IPS-15b (cell line): ENCODE results near the gene NRSN2.

Source experiments
- H3K27me3 ChIP-seq: one replicate; pipeline ENCODE4 v1.6.1; 2013; ENCODE audit warnings: low read length; ENCODE audit not compliant: control insufficient read depth, insufficient read depth
- H3K36me3 ChIP-seq: one replicate; pipeline ENCODE4 v1.6.1; 2013; ENCODE audit warnings: low read length; ENCODE audit not compliant: control insufficient read depth, insufficient read depth
- H3K4me1 ChIP-seq: one replicate; pipeline ENCODE4 v1.6.1; 2013; ENCODE audit warnings: mild to moderate bottlenecking, low read length; ENCODE audit not compliant: control insufficient read depth, insufficient read depth
- H3K4me3 ChIP-seq: one replicate; pipeline ENCODE4 v1.5.1; 2013; ENCODE audit warnings: low read depth, low read length
- H3K9ac ChIP-seq: one replicate; pipeline ENCODE4 v1.6.1; 2013; ENCODE audit warnings: low read depth, mild to moderate bottlenecking, low read length
- H3K9me3 ChIP-seq: one replicate; pipeline ENCODE4 v1.6.1; 2013; ENCODE audit warnings: mild to moderate bottlenecking, low read length; ENCODE audit not compliant: control insufficient read depth, insufficient read depth

The NRSN2 gene

DNA sequence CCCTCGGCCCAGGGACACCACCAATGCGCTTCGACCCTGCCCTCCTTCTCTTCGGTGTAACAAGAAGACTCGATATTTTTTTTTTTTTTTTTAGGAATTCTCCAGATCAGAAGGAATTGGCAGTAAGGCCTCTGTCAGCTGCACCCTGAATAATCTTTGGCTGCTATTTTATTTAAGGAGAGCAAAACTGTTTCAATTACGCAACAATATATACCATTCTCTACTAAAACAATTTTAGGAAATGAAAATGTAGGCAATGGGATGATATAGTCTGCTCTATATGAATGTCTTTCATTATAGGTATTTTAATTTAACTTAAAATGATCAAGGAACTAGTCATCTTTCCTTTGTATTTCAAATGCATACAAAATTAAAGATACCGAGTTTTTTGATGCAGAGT, 36.3 kb upstream of the NRSN2 start:
- Histone ChIP-seq H3K27me3 (no peaks in the 10 kb centered on the region), H3K9ac (no peak overlapping the region), H3K4me3 (no peak overlapping the region), H3K36me3 (no peaks in the 10 kb centered on the region), H3K9me3 (no peaks in the 10 kb centered on the region), H3K4me1 (peaks cover 3% of the 10 kb centered on the region)

DNA sequence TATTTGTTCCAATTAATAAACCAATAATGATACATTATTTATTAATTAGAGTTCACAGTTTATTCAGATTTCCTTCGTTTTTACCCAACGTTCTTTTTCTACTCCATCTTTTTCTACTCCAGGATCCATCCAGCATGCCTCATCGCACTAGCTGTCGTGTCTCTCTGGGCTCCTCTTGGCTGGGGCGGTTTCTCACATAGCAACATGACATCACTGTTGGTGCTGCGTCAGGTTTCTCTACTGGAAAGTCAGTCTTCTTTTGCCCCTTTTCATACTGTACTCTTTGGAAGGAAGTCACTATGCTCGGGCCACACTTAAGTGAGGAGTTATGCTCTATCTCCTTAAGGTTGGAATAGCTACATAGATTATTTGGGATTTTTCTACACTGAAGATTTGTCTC, 35.3 kb upstream of the NRSN2 start:
- H3K36me3 ChIP-seq, result no peaks in the 10 kb centered on the region
- no peak overlapping the region for H3K9ac ChIP-seq
- H3K9me3 ChIP-seq, result no peaks in the 10 kb centered on the region
- H3K27me3 ChIP-seq, result no peaks in the 10 kb centered on the region
- H3K4me3 ChIP-seq, result no peak overlapping the region
- peaks cover 3% of the 10 kb centered on the region for H3K4me1 ChIP-seq

GRCh38 chr20:312067-312466, 34.8 kb upstream of the NRSN2 start:
- Histone ChIP-seq H3K4me3 (no peak overlapping the region), H3K9me3 (no peaks in the 10 kb centered on the region), H3K36me3 (no peaks in the 10 kb centered on the region), H3K27me3 (no peaks in the 10 kb centered on the region), H3K4me1 (peaks cover 3% of the 10 kb centered on the region), H3K9ac (no peak overlapping the region)

DNA sequence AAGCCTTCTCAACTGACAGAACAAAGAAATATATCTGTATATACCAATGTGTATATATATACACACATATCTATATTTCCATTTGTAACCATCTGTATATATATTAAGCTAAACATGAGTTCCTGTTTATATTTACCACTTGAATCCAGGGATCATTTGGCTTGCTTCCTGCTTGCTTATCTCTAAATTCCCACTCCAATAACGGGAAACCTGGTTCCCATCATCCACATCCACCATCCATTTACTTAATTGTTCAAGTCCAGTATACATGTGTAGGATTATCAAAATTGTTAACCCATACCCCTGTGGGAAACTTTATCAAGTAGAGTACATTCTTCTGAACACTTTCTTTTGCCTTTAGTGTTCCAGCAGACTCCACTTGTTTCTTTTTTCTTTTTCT, 34.0 kb upstream of the NRSN2 start:
- H3K9me3 ChIP-seq, result no peaks in the 10 kb centered on the region
- H3K4me3 ChIP-seq, result no peak overlapping the region
- peaks cover 3% of the 10 kb centered on the region for H3K4me1 ChIP-seq
- H3K9ac ChIP-seq, result no peak overlapping the region
- H3K36me3 ChIP-seq, result no peaks in the 10 kb centered on the region
- H3K27me3 ChIP-seq, result no peaks in the 10 kb centered on the region

DNA sequence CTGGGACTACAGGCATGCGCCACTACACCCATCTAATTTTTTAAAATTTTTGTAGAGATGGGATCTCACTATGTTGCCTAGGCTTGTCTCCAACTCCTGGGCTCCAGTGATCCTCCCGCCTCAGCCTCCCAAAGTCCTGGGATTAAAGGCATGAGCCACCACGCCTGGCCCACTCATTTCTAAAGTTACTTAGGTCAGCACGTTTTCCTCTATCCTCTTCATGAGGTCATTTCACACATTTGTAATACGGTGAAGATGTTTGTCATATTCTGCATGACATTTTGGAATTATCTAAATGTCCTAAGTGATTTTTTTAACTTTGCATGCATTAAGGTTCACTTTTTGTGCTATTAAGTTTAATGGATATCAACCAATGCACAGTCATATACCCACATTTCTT, 33.5 kb upstream of the NRSN2 start:
- Histone ChIP-seq H3K9ac (no peak overlapping the region), H3K27me3 (no peaks in the 10 kb centered on the region)

GRCh38 chr20:313948-314347, 33.0 kb upstream of the NRSN2 start:
- H3K4me3 ChIP-seq, result no peak overlapping the region
- no peaks in the 10 kb centered on the region for H3K9me3 ChIP-seq
- no peak overlapping the region for H3K9ac ChIP-seq
- peaks cover 3% of the 10 kb centered on the region for H3K4me1 ChIP-seq
- H3K27me3 ChIP-seq, result no peaks in the 10 kb centered on the region
- no peaks in the 10 kb centered on the region for H3K36me3 ChIP-seq

More for the DNA sequence above, 33.5 kb upstream of the NRSN2 start:
- H3K4me3 ChIP-seq, result no peak overlapping the region
- no peaks in the 10 kb centered on the region for H3K36me3 ChIP-seq
- H3K9me3 ChIP-seq, result no peaks in the 10 kb centered on the region
- peaks cover 3% of the 10 kb centered on the region for H3K4me1 ChIP-seq

GRCh38 chr20:316316-317068, 30.4 kb upstream of the NRSN2 start:
- Histone ChIP-seq H3K4me1 (no peaks in the 10 kb centered on the region), H3K36me3 (no peaks in the 10 kb centered on the region), H3K4me3 (no peak overlapping the region), H3K9me3 (no peaks in the 10 kb centered on the region), H3K9ac (no peak overlapping the region), H3K27me3 (no peaks in the 10 kb centered on the region)

DNA sequence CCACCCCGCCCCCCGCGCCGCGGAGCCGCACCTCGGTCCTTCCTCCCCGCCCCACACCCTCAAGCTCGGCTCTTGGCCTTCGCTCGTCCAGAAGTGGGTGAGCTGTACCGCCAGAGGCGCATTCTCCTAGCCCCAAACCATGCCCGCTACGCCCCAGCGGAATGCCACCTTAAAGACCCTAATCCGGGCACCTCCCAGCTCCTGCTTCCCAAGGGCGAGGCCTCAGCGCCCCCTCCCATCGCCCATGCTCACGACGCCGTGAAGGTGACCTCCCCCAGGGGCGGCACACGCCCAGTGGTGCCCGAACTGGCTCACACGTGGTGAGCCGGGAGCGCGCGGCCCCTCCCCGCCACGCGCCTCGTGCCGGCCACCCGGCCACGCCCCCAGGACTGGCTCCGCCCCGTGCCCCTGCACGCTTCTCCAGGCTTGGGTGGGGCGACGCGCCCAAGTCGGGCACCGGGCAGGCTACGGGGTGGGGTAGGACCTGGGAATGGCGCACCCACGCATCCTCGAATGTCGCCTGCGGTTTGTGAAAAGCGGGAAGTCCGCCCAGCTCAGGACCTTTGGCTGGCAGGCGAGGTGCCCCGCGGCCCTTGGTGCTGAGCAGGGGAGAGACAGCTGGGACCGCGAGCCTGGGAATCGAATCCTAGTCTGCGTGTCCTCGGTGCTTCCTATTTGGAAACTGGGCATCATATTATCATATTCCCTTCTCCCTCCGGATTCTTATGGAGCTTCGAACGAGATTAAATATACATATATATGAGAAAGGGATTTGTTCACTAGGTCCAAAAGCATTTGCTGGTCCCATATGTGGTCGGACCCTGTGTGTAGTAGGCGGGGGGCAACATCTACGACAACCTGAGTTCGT, 22.5 kb upstream of the NRSN2 start:
- Histone ChIP-seq H3K36me3 (no peaks in the 10 kb centered on the region), H3K9me3 (no peaks in the 10 kb centered on the region), H3K27me3 (no peaks in the 10 kb centered on the region), H3K4me3 (peak overlapping the region; percentile 81), H3K9ac (peak overlapping the region; percentile 83), H3K4me1 (peaks cover 12% of the 10 kb centered on the region)

DNA sequence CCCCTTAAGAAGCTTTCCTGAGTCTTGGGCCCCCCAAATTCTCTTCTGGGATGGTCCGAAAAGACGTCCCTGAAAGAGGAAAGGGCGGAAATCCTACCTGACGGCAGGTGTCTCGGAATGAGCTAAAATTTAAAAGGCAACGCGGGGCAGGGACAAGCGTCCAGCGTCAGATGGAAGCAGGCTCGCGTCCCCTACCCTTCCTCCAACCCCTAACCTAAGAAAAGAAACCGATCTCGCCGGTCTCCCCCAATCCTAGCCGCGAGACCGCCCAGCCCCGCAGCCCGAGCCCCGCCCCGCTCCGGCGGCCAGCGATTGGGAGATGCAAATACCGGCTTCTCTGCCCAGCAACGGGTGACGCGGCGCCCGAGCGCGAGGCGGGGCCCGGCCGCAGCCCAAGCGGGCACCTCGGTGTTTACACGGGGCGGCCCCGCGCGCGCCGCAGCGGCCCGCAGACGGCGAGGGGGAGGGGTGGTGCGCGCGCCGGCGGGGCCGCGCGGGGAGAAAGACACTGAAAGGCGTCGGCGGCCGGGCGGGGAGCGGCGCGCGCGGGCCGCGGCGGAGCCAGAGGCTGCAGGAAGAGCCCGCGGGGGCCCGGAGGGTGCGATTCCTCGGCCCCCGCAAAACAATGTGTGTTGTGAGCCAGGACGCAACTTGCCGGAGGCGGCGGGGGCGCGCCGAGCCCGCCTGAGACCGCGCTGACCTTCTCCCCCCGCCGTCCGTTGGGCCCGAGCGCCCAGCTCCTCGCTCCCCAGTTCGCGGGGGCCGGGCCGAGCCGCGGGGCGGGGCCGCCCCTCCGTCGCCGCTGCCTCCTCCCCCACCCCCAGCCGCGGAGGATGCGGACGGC, 21.6 kb upstream of the NRSN2 start, which contains the start of gene SOX12:
TSS of gene SOX12 (plus strand) at position 508 of the 844 bp plus-strand sequence. CDS start 373 bp downstream, outside the sequence.
- peak within 1 kb of the TSS; percentile 81 for H3K4me3 ChIP-seq
- no peaks in the 10 kb centered on the region for H3K9me3 ChIP-seq
- H3K27me3 ChIP-seq, result no peaks in the 10 kb centered on the region
- H3K9ac ChIP-seq, result peak within 1 kb of the TSS; percentile 83
- no peaks in the 10 kb centered on the region for H3K36me3 ChIP-seq
- peaks cover 19% of the 10 kb centered on the region for H3K4me1 ChIP-seq

DNA sequence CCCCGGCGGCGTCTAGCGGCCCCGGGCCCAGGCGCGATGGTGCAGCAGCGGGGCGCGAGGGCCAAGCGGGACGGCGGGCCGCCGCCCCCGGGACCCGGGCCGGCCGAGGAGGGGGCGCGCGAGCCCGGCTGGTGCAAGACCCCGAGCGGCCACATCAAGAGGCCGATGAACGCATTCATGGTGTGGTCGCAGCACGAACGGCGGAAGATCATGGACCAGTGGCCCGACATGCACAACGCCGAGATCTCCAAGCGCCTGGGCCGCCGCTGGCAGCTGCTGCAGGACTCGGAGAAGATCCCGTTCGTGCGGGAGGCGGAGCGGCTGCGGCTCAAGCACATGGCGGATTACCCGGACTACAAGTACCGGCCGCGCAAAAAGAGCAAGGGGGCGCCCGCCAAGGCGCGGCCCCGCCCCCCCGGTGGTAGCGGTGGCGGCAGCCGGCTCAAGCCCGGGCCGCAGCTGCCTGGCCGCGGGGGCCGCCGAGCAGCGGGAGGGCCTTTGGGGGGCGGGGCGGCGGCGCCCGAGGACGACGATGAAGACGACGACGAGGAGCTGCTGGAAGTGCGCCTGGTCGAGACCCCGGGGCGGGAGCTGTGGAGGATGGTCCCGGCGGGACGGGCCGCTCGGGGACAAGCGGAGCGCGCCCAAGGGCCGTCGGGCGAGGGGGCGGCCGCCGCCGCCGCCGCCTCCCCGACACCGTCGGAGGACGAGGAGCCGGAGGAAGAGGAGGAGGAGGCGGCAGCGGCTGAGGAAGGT, 20.8 kb upstream of the NRSN2 start:
- Histone ChIP-seq H3K36me3 (no peaks in the 10 kb centered on the region), H3K9ac (peak overlapping the region; percentile 79), H3K27me3 (no peaks in the 10 kb centered on the region), H3K4me3 (peak overlapping the region; percentile 80), H3K4me1 (peaks cover 21% of the 10 kb centered on the region), H3K9me3 (no peaks in the 10 kb centered on the region)
